HG03108 (cell line): ENCODE results near the gene NARS2.
A peak's percentile ranks its signal among the peaks of the same experiment; 100 is the strongest.
"Not testable (repeated sequence)": the region's sequence is repeated elsewhere in the genome, so short reads cannot be mapped to it uniquely, and the experiment has no call there.

ENCODE experiments used
- ATAC-seq: cut with Tn5 transposase; IDR thresholded peaks from one replicate; pipeline ENCODE4 v1.9.1; 2021; ENCODE audit warnings: moderate library complexity; ENCODE audit not compliant: unreplicated experiment

The NARS2 gene

GRCh38 chr11:78547931-78548705 lies 26.5 kb downstream of the NARS2 start:
- ATAC-seq, result no peak

GRCh38 chr11:78542007-78542406 lies 32.7 kb downstream of the NARS2 start:
- ATAC-seq, result peak; percentile 60

GRCh38 chr11:78541537-78541936 lies 33.1 kb downstream of the NARS2 start:
- no peak for ATAC-seq

GRCh38 chr11:78540256-78540655 lies 34.4 kb downstream of the NARS2 start:
- ATAC-seq, result no peak

GRCh38 chr11:78539506-78539905 lies 35.2 kb downstream of the NARS2 start:
- ATAC-seq, result no peak

- ATAC-seq, result no peak
These were observed 37.7 kb downstream of the NARS2 start for GRCh38 chr11:78536933-78537332.

GRCh38 chr11:78535920-78536319 lies 38.7 kb downstream of the NARS2 start:
- no peak for ATAC-seq

- peak; percentile 39 for ATAC-seq
These were observed 39.6 kb downstream of the NARS2 start for GRCh38 chr11:78535027-78535426.

- ATAC-seq, result no peak
These were observed 41.3 kb downstream of the NARS2 start for GRCh38 chr11:78533399-78533798.

GRCh38 chr11:78532991-78533390 lies 41.7 kb downstream of the NARS2 start:
- no peak for ATAC-seq

- no peak for ATAC-seq
These were observed 48.0 kb downstream of the NARS2 start for GRCh38 chr11:78526497-78527146.

GRCh38 chr11:78525720-78526119 lies 48.9 kb downstream of the NARS2 start:
- no peak for ATAC-seq

- no peak for ATAC-seq
These were observed 54.4 kb downstream of the NARS2 start for GRCh38 chr11:78520230-78520629.

- no peak for ATAC-seq
These were observed 58.4 kb downstream of the NARS2 start for GRCh38 chr11:78516281-78516680.

- ATAC-seq, result no peak
These were observed 59.7 kb downstream of the NARS2 start for GRCh38 chr11:78514922-78515502.

- not testable (repeated sequence) for ATAC-seq
These were observed 61.6 kb downstream of the NARS2 start for GRCh38 chr11:78513085-78513484.

GRCh38 chr11:78510597-78510996 lies 64.1 kb downstream of the NARS2 start:
- ATAC-seq, result no peak

GRCh38 chr11:78510025-78510596 lies 64.6 kb downstream of the NARS2 start:
- ATAC-seq, result no peak

GRCh38 chr11:78504708-78505107 lies 70.0 kb downstream of the NARS2 start:
- no peak for ATAC-seq

GRCh38 chr11:78504181-78504580 lies 70.5 kb downstream of the NARS2 start:
- ATAC-seq, result no peak

- no peak for ATAC-seq
These were observed 74.7 kb downstream of the NARS2 start for GRCh38 chr11:78499971-78500370.

GRCh38 chr11:78497293-78497692 lies 77.4 kb downstream of the NARS2 start:
- no peak for ATAC-seq
